NCI-H2107 treated with DMSO at 0.1 percent for 48 hours (cell line): ENCODE results near the gene NOC4L.
"Not testable (repeated sequence)": the region's sequence is repeated elsewhere in the genome, so short reads cannot be mapped to it uniquely, and the experiment has no call there.

Experiments used
- DNase-seq: peaks from one replicate; lab custom pipeline; 2025; ENCODE audit not compliant: unreplicated experiment; lab: John Stamatoyannopoulos, UW

NOC4L gene

GRCh38 chr12:132142679-132143335 is 1.4 kb upstream of the NOC4L start:
- no peak for DNase-seq

GRCh38 chr12:132143336-132144071 is 753 bp upstream of the NOC4L start:
- DNase-seq: no peak

GRCh38 chr12:132144810-132145168 is 532 bp downstream of the NOC4L start:
- no peak for DNase-seq

DNA sequence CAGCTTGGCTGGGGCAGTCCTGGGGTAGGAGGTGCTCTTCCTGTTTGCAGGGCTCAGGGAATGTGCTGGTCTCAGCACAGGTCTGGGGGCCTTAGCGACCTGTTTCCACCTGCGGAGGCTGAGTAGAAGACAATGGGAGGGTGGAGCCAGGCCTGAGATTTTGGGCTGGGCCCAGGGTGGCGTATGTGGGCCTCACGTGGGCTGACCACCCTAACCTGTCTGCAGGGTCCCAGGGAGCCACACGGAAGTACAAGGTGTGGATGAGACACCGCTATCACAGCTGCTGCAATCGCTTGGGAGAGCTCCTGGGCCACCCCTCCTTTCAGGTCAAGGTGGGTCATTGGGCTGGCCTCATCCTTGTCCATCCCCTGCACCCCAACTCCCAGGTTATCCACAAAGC is 1.1 kb downstream of the NOC4L start:
- DNase-seq: no peak

DNA sequence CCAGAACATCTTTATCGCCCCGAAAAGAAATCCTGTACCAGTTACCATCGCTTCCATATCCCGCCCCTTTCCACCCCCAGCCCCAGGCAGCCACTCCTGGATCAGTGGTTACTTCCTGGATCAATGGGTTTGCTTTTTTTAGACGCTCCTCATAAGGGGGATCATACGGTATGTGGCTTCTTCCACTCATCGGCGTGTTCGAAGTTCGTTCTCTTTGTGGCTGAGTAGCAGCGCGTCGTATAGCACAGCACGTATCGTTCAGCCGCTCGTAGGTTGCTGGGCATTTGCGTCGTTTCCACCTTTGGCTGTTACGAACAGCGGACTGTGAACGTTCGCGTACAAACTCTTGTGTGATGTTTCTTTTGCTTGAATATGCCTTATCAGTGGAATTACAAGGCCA is 1.8 kb downstream of the NOC4L start:
- no peak for DNase-seq

DNA sequence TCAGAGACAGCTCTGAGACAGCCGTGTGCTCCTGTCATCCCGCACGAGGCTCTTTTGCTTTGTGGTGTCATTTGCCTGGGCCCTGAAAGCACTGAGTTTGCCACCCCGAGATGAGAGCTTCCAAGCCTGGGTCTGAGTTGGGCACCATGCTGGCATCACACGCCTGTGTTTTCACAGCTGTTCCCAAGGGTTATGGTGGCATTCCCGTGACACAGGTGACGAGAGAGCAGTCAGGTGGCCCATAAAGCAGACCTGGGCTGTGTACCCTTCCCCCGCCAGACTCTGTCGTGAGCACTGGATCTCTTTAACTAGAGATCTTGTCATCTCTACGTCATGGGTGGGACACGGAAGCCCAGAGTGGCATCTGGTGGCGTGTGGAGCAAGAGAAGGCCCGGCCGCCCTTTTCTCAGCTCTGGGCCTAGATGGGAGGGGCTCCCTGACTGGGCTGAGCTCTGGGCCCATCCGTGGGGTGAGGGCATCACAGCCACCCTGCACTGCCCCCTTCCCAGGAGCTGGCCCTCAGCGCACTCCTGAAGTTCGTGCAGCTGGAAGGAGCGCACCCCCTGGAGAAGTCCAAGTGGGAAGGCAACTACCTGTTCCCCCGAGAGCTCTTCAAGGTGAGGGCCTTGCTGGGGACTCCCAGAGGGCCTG is 2.6 kb downstream of the NOC4L start:
- no peak for DNase-seq

DNA sequence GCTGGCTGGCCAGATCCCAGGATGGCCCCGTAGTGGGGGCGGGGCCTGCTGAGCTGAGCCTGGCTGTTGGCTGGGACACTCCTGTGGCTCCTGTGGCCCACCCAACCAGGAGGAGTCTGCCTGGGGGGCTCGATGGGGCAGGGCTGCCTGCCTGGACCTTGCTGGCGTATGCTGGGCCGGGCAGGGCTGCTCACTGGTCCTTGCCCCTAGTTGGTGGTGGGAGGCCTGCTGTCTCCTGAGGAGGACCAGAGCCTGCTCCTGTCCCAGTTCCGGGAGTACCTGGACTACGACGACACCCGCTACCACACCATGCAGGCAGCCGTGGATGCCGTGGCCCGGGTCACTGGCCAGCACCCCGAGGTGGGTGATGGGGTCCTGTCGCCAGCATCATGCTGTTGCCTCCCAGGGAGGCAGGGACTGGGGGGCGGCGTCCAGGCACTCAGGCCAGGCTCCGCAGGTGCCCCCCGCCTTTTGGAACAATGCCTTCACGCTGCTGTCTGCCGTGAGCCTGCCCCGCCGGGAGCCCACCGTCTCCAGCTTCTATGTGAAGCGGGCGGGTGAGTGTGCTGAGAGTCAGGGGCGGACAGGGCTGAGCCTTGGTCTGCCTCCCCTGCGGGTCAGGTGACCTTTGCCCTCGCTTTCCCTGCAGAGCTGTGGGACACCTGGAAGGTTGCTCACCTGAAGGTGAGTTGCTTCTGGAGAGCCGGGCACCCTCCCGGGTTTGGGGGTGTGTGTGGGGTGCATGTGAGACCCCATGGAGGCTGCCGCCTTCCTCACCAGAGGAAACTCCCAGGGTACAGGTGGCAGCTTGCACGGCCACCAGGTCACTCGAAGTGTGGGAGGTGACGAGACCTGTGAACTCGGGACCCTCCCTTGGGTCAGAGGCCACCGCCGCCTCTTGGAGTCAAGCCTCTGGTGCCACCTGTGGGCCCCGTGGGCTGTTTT is 3.4 kb downstream of the NOC4L start:
- DNase-seq: no peak

DNA sequence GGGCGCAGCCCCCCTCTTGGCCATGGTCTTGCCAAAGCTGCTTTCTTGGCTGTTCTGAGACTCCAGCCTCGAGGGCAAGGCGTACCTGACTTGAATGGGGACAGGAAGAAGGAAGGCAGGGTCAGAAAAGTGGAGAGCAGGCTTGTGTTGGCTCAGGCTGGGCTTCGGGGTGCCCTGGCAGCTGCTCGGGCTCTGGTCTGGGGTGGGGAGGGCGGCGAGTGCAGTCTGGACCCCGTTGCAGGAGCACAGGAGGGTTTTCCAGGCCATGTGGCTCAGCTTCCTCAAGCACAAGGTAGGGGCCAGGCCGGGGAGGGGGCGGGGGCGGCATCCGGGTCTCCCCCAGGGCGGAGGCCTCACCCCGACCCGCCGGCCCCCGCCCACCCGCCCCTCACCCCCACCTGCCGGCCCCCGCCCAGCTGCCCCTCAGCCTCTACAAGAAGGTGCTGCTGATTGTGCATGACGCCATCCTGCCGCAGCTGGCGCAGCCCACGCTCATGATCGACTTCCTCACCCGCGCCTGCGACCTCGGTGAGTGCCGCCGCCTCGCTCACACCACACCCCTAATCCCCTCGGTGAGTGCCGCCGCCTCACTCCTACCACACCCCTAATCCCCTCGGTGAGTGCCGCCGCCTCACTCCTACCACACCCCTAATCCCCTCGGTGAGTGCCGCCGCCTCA is 4.2 kb downstream of the NOC4L start:
- no peak for DNase-seq

DNA sequence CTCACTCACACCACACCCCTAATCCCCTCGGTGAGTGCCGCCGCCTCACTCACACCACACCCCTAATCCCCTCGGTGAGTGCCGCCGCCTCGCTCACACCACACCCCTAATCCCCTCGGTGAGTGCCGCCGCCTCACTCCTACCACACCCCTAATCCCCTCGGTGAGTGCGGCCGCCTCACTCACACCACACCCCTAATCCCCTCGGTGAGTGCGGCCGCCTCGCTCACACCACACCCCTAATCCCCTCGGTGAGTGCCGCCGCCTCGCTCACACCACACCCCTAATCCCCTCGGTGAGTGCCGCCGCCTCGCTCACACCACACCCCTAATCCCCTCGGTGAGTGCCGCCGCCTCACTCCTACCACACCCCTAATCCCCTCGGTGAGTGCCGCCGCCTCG is 5.3 kb downstream of the NOC4L start:
- not testable (repeated sequence) for DNase-seq

GRCh38 chr12:132150780-132151144 is 6.5 kb downstream of the NOC4L start:
- no peak for DNase-seq

DNA sequence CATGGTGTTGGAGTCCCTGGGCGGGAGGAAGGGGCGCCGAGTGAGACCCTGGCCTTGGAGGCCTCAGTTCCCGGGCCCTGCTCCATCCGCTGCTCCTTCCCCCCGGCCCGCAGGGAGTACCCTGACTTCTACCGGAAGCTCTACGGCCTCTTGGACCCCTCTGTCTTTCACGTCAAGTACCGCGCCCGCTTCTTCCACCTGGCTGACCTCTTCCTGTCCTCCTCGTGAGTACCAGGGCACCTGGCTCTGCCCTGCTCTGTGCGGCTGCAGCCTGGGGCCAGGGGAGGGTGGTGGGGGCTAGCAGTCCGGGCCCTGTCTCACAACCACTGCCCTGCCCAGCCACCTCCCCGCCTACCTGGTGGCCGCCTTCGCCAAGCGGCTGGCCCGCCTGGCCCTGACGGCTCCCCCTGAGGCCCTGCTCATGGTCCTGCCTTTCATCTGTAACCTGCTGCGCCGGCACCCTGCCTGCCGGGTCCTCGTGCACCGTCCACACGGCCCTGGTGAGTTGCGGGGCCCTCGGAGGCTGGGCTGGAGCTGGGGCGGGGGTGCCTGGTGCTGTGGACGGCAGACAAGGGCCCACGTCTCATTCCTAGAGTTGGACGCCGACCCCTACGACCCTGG is 7.0 kb downstream of the NOC4L start:
- no peak for DNase-seq

DNA sequence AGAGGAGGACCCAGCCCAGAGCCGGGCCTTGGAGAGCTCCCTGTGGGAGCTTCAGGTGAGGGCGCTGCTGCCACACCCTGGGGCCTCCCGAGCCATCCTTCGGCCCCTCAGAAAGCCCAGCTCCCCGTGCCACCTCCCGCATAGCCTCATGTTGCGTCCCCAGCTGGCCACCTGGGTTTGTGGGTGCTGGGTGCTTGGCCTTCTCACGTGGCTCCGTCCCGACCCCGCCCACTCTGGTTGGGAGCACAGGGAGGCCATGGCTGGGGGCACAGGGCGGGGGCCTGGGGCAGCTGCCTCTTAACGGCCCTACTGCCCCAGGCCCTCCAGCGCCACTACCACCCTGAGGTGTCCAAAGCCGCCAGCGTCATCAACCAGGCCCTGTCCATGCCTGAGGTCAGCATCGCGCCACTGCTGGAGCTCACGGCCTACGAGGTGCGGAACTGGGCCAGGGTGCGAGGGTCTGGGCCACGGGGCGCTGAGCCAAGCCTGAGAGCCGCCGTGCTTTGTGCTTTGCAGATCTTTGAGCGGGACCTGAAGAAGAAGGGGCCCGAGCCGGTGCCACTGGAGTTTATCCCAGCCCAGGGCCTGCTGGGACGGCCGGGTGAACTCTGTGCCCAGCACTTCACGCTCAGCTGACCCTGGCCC is 7.6 kb downstream of the NOC4L start:
- no peak for DNase-seq

DNA sequence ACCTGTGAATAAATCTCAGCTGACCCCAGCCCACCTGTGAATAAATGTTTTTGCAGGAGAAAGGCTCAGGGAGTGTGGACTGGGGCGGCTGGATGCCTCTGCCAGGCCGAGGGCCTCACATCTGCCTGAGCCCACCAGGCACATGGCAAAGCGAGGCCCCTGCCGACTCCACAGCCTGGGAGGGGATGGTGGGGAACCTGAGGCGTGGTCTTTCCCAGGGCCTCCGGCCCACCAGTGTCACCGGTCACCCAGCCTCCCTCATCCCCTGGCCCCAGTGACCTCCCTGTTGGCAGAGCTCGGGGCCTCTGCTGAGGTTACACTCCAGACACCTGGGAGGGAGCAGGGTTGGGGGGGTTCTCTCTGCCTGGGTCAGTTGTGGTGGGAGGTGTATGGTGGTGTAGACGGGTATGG is 8.2 kb downstream of the NOC4L start:
- DNase-seq: no peak

DNA sequence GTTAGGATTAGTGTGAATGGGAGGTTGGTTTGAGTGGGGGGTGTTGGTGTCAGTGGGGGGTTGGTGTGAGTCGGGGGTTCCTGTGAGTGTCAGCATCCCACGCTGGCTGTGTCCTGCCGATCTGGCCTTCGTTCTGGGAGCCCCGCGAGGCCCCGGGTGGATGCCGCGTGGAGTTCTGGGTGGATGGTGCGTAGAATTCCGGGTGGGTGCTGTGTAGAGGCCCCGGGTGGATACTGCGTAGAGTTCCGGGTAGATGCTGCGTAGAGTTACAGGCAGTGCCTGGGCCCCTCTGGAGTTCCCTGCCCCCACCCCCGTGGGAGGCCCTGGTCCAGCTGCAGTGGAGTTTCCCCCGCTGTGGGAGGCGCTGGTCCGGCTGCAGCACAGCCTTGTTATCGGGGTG is 8.7 kb downstream of the NOC4L start:
- no peak for DNase-seq

GRCh38 chr12:132153501-132154340 is 9.5 kb downstream of the NOC4L start:
- DNase-seq: peak; percentile 47

GRCh38 chr12:132154341-132154761 is 10.1 kb downstream of the NOC4L start:
- DNase-seq: no peak

GRCh38 chr12:132154941-132155770 is 10.9 kb downstream of the NOC4L start:
- DNase-seq: no peak
